Brain microvascular endothelial cell (primary cell): ENCODE results near the gene LAMC1.
A peak's percentile ranks its signal among the peaks of the same experiment; 100 is the strongest.

ENCODE experiments used
- DNase-seq: peaks from one replicate; pipeline ENCODE4 v3.0.0-alpha.2; 2020
- H3K27ac ChIP-seq: fragments of 250-450 bp; sonication (Bioruptor Pico); 2 replicates; pipeline ENCODE4 v1.5.1; 2020; ENCODE audit warnings: mild to moderate bottlenecking, moderate library complexity
- H3K27me3 ChIP-seq: fragments of 250-450 bp; sonication (Bioruptor Pico); replicated peaks from 2 replicates; pipeline ENCODE4 v1.5.1; 2020; ENCODE audit warnings: mild to moderate bottlenecking
- H3K36me3 ChIP-seq: fragments of 250-450 bp; sonication (Bioruptor Pico); replicated peaks from 2 replicates; pipeline ENCODE4 v1.5.1; 2020; ENCODE audit warnings: mild to moderate bottlenecking
- H3K4me3 ChIP-seq: 2 replicates; pipeline ENCODE4 v1.5.1; 2011; ENCODE audit warnings: low read depth, mild to moderate bottlenecking, control low read depth, low read length, moderate library complexity
- CTCF ChIP-seq: IDR thresholded peaks from 2 replicates; pipeline ENCODE4 v1.5.1; 2011; ENCODE audit warnings: low read depth, mild to moderate bottlenecking, moderate library complexity, low read length, control low read depth, inconsistent platforms; ENCODE audit errors: missing control alignments
- in situ Hi-C: cut with HindIII; loops from 2 replicates; pipeline ENCODE4 v1.10.0; 2017; ENCODE audit warnings: low sequenced_read_pairs, low pct_ligation_motif_present

Gene LAMC1

DNA sequence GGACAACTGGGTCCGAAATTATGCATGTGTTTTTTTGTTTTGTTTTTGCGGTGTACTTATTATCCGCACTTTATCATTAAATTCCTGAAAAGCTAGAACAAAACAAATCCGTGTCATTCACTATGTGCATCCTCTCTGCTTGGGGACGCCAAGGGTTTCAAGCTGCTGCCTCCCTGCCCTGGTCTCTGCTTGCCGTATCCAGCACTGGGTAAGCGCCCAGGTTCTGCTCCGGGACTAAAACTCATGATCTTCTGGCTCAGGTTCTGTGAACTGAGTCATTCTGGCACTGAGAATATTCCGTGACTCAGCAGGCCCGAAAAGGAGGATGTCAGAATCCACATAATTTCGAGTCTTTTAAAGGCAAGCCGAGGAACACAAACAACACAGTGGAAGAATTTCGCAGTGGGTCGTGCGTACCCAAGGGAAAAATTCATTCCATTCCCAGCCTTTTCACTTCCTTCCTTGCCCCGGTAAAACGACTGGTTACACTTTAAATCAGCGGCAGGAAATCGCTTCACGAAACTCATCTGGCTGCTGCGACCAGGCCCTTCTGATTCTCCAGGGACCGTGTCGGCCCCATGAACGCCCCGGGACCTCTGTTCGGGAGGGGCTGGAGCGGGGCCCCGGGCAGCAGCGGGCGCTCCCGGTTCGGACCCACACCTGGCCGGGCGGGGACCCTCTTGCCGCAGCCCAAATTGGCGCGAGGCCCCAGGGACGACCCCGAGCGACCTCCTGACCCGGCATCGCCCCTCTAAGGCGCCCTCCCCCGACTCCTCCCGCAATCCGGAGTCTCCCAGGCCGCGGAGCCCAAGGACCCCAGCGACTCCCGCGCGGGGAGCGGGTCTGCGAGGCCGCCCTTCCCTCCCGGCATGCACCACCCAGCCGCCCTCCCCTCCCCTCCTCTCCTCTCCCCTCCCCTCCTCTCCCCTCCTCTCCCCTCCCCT is 746 bp upstream of the LAMC1 start:
- peak; percentile 98 for DNase-seq
- Histone ChIP-seq H3K27ac (peak overlapping the region; percentile 99), H3K4me3 (peak overlapping the region; percentile 68), H3K27me3 (no peaks in the 10 kb centered on the region), H3K36me3 (no peaks in the 10 kb centered on the region)
- no peak for TF ChIP-seq CTCF
- in situ Hi-C loops, result no loop called here

GRCh38 chr1:183023601-183024316 is 539 bp downstream of the LAMC1 start:
- Histone ChIP-seq H3K27me3 (no peaks in the 10 kb centered on the region), H3K4me3 (peak overlapping the region; percentile 96), H3K36me3 (no peaks in the 10 kb centered on the region), H3K27ac (peak overlapping the region; percentile 99)
- in situ Hi-C loops, result no loop called here
- TF ChIP-seq CTCF, result peak; percentile 78
- no peak for DNase-seq

GRCh38 chr1:183024317-183025009 is 1.2 kb downstream of the LAMC1 start:
- in situ Hi-C loops, result no loop called here
- DNase-seq, result no peak
- peak overlapping the region; percentile 96 for H3K4me3 ChIP-seq
- H3K36me3 ChIP-seq, result peaks cover 4% of the 10 kb centered on the region
- peak overlapping the region; percentile 99 for H3K27ac ChIP-seq
- TF ChIP-seq CTCF, result no peak
- H3K27me3 ChIP-seq, result no peaks in the 10 kb centered on the region

DNA sequence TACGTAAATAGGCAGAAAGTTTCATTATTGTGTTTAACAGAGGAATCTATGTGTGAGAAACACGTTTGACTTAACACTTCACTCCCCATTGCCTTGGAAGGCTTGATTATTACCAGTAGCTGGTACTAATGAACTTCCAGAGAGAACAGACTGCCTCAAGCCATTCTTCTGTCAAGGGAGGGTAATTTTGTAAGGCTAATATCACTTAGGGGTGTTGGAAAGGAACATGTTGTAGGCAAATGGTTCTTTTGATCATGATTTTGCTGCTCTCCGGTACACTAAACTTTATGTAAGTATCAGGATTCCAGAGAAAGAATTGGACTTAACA is 1.8 kb downstream of the LAMC1 start:
- no peak for DNase-seq
- in situ Hi-C loops, result no loop called here
- peak overlapping the region; percentile 96 for H3K4me3 ChIP-seq

More for the DNA sequence above, 1.8 kb downstream of the LAMC1 start:
- Histone ChIP-seq H3K36me3 (peaks cover 4% of the 10 kb centered on the region), H3K27me3 (no peaks in the 10 kb centered on the region), H3K27ac (peak overlapping the region; percentile 99)
- TF ChIP-seq CTCF, result no peak
